Measurements from ENCODE around the gene ASH1L. TPM values are rescaled to one million over a fixed set of nuclear protein-coding genes. Genes with fewer than 3 reads are reported as not detected.

Gene ASH1L
- total RNA-seq, 1 donor from 2014 or later: 90.6 TPM

DNA sequence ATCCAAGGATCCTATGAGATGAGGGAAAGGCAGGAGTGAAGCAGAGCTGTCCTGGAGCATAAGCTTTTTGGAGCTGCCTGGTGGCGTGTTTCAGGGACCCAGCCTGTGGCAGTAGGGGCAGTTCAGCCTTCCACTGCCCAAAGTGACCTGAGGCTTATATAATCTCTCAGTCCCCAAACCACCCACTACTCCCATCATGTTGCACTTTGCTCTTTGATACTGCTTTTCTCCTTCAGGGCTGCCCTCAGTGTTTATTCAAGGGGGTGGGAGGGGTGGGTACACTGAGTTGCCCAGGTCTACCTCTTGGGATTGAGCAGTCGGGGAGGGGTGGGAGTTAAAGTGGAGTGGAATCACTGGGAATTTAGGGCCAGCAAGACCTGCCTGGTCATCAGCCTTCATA lies 276.1 kb downstream of the ASH1L start:
- no peak overlapping the region for H3K4me3 Mint-ChIP-seq
- DNase-seq (no peak), ATAC-seq (ENCODE audit: low read depth) (no peak)
- TF ChIP-seq, protein P1, sequence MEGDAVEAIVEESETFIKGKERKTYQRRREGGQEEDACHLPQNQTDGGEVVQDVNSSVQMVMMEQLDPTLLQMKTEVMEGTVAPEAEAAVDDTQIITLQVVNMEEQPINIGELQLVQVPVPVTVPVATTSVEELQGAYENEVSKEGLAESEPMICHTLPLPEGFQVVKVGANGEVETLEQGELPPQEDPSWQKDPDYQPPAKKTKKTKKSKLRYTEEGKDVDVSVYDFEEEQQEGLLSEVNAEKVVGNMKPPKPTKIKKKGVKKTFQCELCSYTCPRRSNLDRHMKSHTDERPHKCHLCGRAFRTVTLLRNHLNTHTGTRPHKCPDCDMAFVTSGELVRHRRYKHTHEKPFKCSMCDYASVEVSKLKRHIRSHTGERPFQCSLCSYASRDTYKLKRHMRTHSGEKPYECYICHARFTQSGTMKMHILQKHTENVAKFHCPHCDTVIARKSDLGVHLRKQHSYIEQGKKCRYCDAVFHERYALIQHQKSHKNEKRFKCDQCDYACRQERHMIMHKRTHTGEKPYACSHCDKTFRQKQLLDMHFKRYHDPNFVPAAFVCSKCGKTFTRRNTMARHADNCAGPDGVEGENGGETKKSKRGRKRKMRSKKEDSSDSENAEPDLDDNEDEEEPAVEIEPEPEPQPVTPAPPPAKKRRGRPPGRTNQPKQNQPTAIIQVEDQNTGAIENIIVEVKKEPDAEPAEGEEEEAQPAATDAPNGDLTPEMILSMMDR (IDR thresholded peaks at IDR 0.05): no peak
- H3K36me3 Mint-ChIP-seq (ENCODE audit: low read depth): no peaks in the 10 kb centered on the region
- ChIA-PET CTCF (no interaction called here), POLR2A (no interaction called here)
- peaks cover 2% of the 10 kb centered on the region for H3K27me3 Mint-ChIP-seq
- intact Hi-C loops (cut with micrococcal nuclease): no loop called here
- H3K27ac Mint-ChIP-seq: no peak overlapping the region
- no peaks in the 10 kb centered on the region for H3K4me1 Mint-ChIP-seq
- no peaks in the 10 kb centered on the region for H3K9me3 Mint-ChIP-seq

DNA sequence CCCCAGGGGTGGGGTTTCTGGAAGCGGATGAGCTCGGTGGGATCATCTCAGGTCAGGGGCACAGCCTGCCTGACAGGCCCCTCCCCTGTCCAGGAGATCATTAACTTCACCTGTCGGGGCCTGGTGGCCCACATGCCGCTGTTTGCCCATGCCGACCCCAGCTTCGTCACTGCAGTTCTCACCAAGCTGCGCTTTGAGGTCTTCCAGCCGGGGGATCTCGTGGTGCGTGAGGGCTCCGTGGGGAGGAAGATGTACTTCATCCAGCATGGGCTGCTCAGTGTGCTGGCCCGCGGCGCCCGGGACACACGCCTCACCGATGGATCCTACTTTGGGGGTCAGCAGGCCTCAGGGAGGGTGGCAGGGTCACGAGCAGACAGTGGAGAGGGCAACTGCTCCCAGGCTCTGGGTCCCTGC lies 277.0 kb downstream of the ASH1L start:
- intact Hi-C loops (cut with micrococcal nuclease): no loop called here
- POLR2A ChIA-PET: no interaction called here
- Mint-ChIP-seq H3K27me3 (no peaks in the 10 kb centered on the region), H3K4me3 (no peak overlapping the region), H3K9me3 (no peaks in the 10 kb centered on the region), H3K36me3 (ENCODE audit: low read depth) (no peaks in the 10 kb centered on the region), H3K4me1 (no peaks in the 10 kb centered on the region), H3K27ac (no peak overlapping the region)
- DNase-seq (no peak), ATAC-seq (ENCODE audit: low read depth) (no peak)
- CTCF ChIA-PET: interaction anchor here (0.6 kb wide), 1 partner anchor 38 kb away, joined by 3 read pairs; no protein-coding TSS in a partner anchor
- TF ChIP-seq, protein P1 (IDR thresholded peaks at IDR 0.05): no peak

Other genes with a start within 250 kb of the ASH1L start
- 15.0 TPM in 2 replicates for gene RUSC1, start 241.9 kb downstream of the ASH1L start, total RNA-seq
- gene MSTO1, start 47.4 kb upstream of the ASH1L start, total RNA-seq: 85.4 and 101 TPM in 2 replicates
- 89.6 and 101 TPM in 2 replicates for gene YY1AP1, start 126.0 kb upstream of the ASH1L start, total RNA-seq
- gene DAP3, start 126.3 kb upstream of the ASH1L start, total RNA-seq: 138 and 144 TPM in 2 replicates